Liver (tissue), 9 donors: ENCODE measurements around the gene PIPOX. TPM values are rescaled to one million over a fixed set of nuclear protein-coding genes. Genes with fewer than 3 reads are reported as not detected.

Source experiments
- DNase-seq: peaks from one replicate; pipeline ENCODE4 v3.0.0-alpha.2; 2017; ENCODE audit warnings: low spot score
- H3K27ac ChIP-seq, 2 donors: one replicate each; pipeline ENCODE4 v1.7.0; 2013; ENCODE audit warnings: inconsistent platforms in 2 of 2, low read length in 2 of 2, control low read depth in 1 of 2, low read depth in 1 of 2, mild to moderate bottlenecking in 1 of 2
- H3K27me3 ChIP-seq, 4 donors: one replicate each; pipeline versions ENCODE4 v1.6.1 to v1.7.0; 2013; ENCODE audit warnings: low read length in 3 of 4, inconsistent platforms in 1 of 4, mild to moderate bottlenecking in 1 of 4, moderate library complexity in 1 of 4; ENCODE audit not compliant: control insufficient read depth in 4 of 4, insufficient read depth in 4 of 4
- H3K36me3 ChIP-seq, 4 donors: one replicate each; pipeline versions ENCODE4 v1.6.1 to v1.7.0; 2013; ENCODE audit warnings: low read length in 3 of 4, mild to moderate bottlenecking in 3 of 4, low read depth in 1 of 4, moderate library complexity in 1 of 4; ENCODE audit not compliant: control insufficient read depth in 4 of 4, insufficient read depth in 3 of 4
- H3K4me1 ChIP-seq, 4 donors: one replicate each; pipeline versions ENCODE4 v1.6.1 to v1.7.0; 2013; ENCODE audit warnings: low read length in 3 of 4, mild to moderate bottlenecking in 3 of 4, moderate library complexity in 1 of 4; ENCODE audit not compliant: control insufficient read depth in 4 of 4, insufficient read depth in 4 of 4
- H3K4me3 ChIP-seq, 3 donors: one replicate each; pipeline versions ENCODE4 v1.6.1 to v1.7.0; 2013; ENCODE audit warnings: low read length in 3 of 3, control low read depth in 1 of 3, low read depth in 1 of 3, mild to moderate bottlenecking in 1 of 3
- H3K9ac ChIP-seq, 2 donors: one replicate each; pipeline ENCODE4 v1.7.0; 2013; ENCODE audit warnings: low read length in 2 of 2, mild to moderate bottlenecking in 2 of 2, moderate library complexity in 2 of 2, control low read depth in 1 of 2, low read depth in 1 of 2
- H3K9me3 ChIP-seq, 4 donors: one replicate each; pipeline versions ENCODE4 v1.6.1 to v1.7.0; 2013; ENCODE audit warnings: low read length in 3 of 4; ENCODE audit not compliant: control insufficient read depth in 4 of 4
- EGR1 ChIP-seq, 2 donors: IDR thresholded peaks; 2 replicates each; pipeline ENCODE4 v1.6.1; 2016 to 2018; ENCODE audit warnings: antibody characterized with exemption in 2 of 2, low read depth in 2 of 2
- FOXA1 ChIP-seq: IDR thresholded peaks from 2 replicates; pipeline ENCODE4 v1.6.1; 2016; ENCODE audit warnings: antibody characterized with exemption
- FOXA2 ChIP-seq: IDR thresholded peaks from 2 replicates; pipeline ENCODE4 v1.6.1; 2016; ENCODE audit warnings: antibody characterized with exemption
- GABPA ChIP-seq, 2 donors: IDR thresholded peaks in 1 of 2; conservative IDR thresholded peaks in 1 of 2; 2 replicates each; pipeline ENCODE4 v1.6.1; 2016; ENCODE audit warnings: antibody characterized with exemption in 2 of 2, mild to moderate bottlenecking in 1 of 2, moderate library complexity in 1 of 2
- HNF4A ChIP-seq, 2 donors: conservative IDR thresholded peaks; 2 replicates each; pipeline ENCODE4 v1.6.1; 2016; ENCODE audit warnings: antibody characterized with exemption in 2 of 2, mild to moderate bottlenecking in 2 of 2
- HNF4G ChIP-seq: IDR thresholded peaks from 2 replicates; pipeline ENCODE4 v1.6.1; 2016; ENCODE audit warnings: antibody characterized with exemption
- JUND ChIP-seq, 2 donors: IDR thresholded peaks; 2 replicates each; pipeline ENCODE4 v1.6.1; 2016; ENCODE audit warnings: antibody characterized with exemption in 2 of 2
- RAD21 ChIP-seq, 2 donors: IDR thresholded peaks; 2 replicates each; pipeline ENCODE4 v1.6.1; 2016; ENCODE audit warnings: antibody characterized with exemption in 2 of 2, mild to moderate bottlenecking in 2 of 2
- SP1 ChIP-seq: IDR thresholded peaks from 2 replicates; pipeline ENCODE4 v1.6.1; 2018; ENCODE audit warnings: antibody characterized with exemption, mild to moderate bottlenecking
- TAF1 ChIP-seq: conservative IDR thresholded peaks from 2 replicates; pipeline ENCODE4 v1.6.1; 2016; ENCODE audit warnings: antibody characterized with exemption, mild to moderate bottlenecking
- WGBS: extraction: QIAGEN DNeasy Blood & Tissue Kit; methylation state at CpG from one replicate; pipeline ENCODE4 v1.1.7; 2013; 5-methylcytosine and 5-hydroxymethylcytosine counted together
- polyA plus RNA-seq, 2 donors: library from polyadenylated mRNA; stranded (reverse) in 1 of 2; unstranded in 1 of 2; fragments of 200-250 nt in 1 of 2; fragments of >200 nt in 1 of 2; fragmentation: Nextera tagmentation in 1 of 2; extraction: Ambion mirVana in 1 of 2; gene quantifications; one replicate each; pipeline versions ENCODE4 v1.2.1 to v1.2.3, GENCODE V29; 2013 to 2015
- total RNA-seq, 2 donors: library from RNA; depleted of rRNA; stranded (reverse); fragments of >200 nt; gene quantifications; one replicate each; pipeline ENCODE4 v1.2.3, GENCODE V29; 2014
- TF ChIP-seq, protein P1 (sequence below): fragments of 150-350 bp; IDR thresholded peaks from 2 replicates; pipeline ENCODE4 v1.5.1; 2017; ENCODE audit warnings: improper control_type of control experiment, low read depth, low read length; ENCODE audit not compliant: missing input control
- TF ChIP-seq, protein P2 (sequence below): IDR thresholded peaks from 2 replicates; pipeline ENCODE4 v1.6.1; 2016; ENCODE audit warnings: antibody characterized with exemption
- TF ChIP-seq, protein P3 (sequence below): IDR thresholded peaks from 2 replicates; pipeline ENCODE4 v1.6.1; 2016; ENCODE audit warnings: antibody characterized with exemption
- TF ChIP-seq, protein P4 (sequence below): IDR thresholded peaks from 2 replicates; pipeline ENCODE4 v1.6.1; 2016; ENCODE audit warnings: antibody characterized with exemption
- TF ChIP-seq, protein P5 (sequence below): IDR thresholded peaks from 2 replicates; pipeline ENCODE4 v1.6.1; 2016; ENCODE audit warnings: antibody characterized with exemption, mild to moderate bottlenecking
- donor health status: healthy.
- donor health status: healthy.
- donor health status: healthy.
- donor health status: healthy.
- donor health status: healthy.

PIPOX gene
- total and polyA plus RNA-seq, 4 donors = 19.3 to 227 (median 158) TPM

GRCh38 chr17:29063992-29064391, 21.1 kb downstream of the PIPOX start (continued):
- TF ChIP-seq GABPA (IDR thresholded peaks at IDR 0.05 in 1 of 2, conservative IDR thresholded peaks at IDR 0.05 in 1 of 2) = no peak
- TF ChIP-seq, protein P1, sequence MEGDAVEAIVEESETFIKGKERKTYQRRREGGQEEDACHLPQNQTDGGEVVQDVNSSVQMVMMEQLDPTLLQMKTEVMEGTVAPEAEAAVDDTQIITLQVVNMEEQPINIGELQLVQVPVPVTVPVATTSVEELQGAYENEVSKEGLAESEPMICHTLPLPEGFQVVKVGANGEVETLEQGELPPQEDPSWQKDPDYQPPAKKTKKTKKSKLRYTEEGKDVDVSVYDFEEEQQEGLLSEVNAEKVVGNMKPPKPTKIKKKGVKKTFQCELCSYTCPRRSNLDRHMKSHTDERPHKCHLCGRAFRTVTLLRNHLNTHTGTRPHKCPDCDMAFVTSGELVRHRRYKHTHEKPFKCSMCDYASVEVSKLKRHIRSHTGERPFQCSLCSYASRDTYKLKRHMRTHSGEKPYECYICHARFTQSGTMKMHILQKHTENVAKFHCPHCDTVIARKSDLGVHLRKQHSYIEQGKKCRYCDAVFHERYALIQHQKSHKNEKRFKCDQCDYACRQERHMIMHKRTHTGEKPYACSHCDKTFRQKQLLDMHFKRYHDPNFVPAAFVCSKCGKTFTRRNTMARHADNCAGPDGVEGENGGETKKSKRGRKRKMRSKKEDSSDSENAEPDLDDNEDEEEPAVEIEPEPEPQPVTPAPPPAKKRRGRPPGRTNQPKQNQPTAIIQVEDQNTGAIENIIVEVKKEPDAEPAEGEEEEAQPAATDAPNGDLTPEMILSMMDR = no peak
- TF ChIP-seq EGR1 (IDR thresholded peaks at IDR 0.05; ENCODE audit: low read depth in 2 of 2) = no peak
- TF ChIP-seq FOXA2 = no peak
- no peak for TF ChIP-seq TAF1
- TF ChIP-seq HNF4A (conservative IDR thresholded peaks at IDR 0.05) = no peak
- no peak for TF ChIP-seq RAD21 (IDR thresholded peaks at IDR 0.05)
- no peak for TF ChIP-seq FOXA1
- no peak for TF ChIP-seq SP1
- TF ChIP-seq JUND (IDR thresholded peaks at IDR 0.05) = no peak

GRCh38 chr17:29066047-29066446, 23.1 kb downstream of the PIPOX start:
- TF ChIP-seq GABPA (IDR thresholded peaks at IDR 0.05 in 1 of 2, conservative IDR thresholded peaks at IDR 0.05 in 1 of 2) (no peak), TAF1 (no peak), RAD21 (IDR thresholded peaks at IDR 0.05) (no peak)
- no peaks in the 10 kb centered on the region for H3K4me1 ChIP-seq
- WGBS = 93% methylated on average over 7 of the region's 7 CpGs
- DNase-seq = no peak
- H3K9ac ChIP-seq = no peak overlapping the region
- H3K9me3 ChIP-seq = no peaks in the 10 kb centered on the region
- no peaks in the 10 kb centered on the region for H3K36me3 ChIP-seq
- H3K4me3 ChIP-seq = no peak overlapping the region
- no peak overlapping the region for H3K27ac ChIP-seq
- no peaks in the 10 kb centered on the region for H3K27me3 ChIP-seq

DNA sequence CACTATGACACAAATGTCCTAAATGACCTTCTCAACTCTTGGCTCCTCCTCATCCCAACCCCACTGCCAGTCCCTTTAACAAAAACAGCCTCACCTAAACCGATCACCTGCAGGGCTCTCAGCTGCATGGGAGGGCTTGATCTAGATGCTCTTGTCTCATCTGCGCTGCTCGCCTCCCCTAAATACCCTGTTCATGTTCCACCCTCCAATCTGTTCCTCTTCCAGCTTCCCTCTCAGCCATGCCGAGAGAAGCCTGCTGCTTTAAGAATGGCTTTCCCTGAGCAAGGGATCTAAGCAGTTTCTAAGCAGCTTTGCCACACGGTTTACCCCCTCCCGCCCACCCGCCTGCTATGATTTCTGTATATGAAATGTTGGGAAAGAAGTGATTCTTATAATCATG, 23.7 kb downstream of the PIPOX start:
- no peaks in the 10 kb centered on the region for H3K27me3 ChIP-seq
- WGBS = 81% methylated on average over 7 of the region's 7 CpGs
- H3K9me3 ChIP-seq = no peaks in the 10 kb centered on the region
- H3K27ac ChIP-seq = no peak overlapping the region
- no peak overlapping the region for H3K9ac ChIP-seq
- TF ChIP-seq, protein P2, sequence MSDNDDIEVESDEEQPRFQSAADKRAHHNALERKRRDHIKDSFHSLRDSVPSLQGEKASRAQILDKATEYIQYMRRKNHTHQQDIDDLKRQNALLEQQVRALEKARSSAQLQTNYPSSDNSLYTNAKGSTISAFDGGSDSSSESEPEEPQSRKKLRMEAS = no peak
- TF ChIP-seq, protein P3, sequence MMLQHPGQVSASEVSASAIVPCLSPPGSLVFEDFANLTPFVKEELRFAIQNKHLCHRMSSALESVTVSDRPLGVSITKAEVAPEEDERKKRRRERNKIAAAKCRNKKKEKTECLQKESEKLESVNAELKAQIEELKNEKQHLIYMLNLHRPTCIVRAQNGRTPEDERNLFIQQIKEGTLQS = no peak
- TF ChIP-seq FOXA1 (no peak), HNF4A (conservative IDR thresholded peaks at IDR 0.05) (no peak), TAF1 (no peak), HNF4G (no peak), SP1 (no peak), FOXA2 (no peak), GABPA (IDR thresholded peaks at IDR 0.05 in 1 of 2, conservative IDR thresholded peaks at IDR 0.05 in 1 of 2) (no peak)
- TF ChIP-seq, protein P4, sequence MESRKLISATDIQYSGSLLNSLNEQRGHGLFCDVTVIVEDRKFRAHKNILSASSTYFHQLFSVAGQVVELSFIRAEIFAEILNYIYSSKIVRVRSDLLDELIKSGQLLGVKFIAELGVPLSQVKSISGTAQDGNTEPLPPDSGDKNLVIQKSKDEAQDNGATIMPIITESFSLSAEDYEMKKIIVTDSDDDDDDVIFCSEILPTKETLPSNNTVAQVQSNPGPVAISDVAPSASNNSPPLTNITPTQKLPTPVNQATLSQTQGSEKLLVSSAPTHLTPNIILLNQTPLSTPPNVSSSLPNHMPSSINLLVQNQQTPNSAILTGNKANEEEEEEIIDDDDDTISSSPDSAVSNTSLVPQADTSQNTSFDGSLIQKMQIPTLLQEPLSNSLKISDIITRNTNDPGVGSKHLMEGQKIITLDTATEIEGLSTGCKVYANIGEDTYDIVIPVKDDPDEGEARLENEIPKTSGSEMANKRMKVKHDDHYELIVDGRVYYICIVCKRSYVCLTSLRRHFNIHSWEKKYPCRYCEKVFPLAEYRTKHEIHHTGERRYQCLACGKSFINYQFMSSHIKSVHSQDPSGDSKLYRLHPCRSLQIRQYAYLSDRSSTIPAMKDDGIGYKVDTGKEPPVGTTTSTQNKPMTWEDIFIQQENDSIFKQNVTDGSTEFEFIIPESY = no peak
- TF ChIP-seq, protein P5, sequence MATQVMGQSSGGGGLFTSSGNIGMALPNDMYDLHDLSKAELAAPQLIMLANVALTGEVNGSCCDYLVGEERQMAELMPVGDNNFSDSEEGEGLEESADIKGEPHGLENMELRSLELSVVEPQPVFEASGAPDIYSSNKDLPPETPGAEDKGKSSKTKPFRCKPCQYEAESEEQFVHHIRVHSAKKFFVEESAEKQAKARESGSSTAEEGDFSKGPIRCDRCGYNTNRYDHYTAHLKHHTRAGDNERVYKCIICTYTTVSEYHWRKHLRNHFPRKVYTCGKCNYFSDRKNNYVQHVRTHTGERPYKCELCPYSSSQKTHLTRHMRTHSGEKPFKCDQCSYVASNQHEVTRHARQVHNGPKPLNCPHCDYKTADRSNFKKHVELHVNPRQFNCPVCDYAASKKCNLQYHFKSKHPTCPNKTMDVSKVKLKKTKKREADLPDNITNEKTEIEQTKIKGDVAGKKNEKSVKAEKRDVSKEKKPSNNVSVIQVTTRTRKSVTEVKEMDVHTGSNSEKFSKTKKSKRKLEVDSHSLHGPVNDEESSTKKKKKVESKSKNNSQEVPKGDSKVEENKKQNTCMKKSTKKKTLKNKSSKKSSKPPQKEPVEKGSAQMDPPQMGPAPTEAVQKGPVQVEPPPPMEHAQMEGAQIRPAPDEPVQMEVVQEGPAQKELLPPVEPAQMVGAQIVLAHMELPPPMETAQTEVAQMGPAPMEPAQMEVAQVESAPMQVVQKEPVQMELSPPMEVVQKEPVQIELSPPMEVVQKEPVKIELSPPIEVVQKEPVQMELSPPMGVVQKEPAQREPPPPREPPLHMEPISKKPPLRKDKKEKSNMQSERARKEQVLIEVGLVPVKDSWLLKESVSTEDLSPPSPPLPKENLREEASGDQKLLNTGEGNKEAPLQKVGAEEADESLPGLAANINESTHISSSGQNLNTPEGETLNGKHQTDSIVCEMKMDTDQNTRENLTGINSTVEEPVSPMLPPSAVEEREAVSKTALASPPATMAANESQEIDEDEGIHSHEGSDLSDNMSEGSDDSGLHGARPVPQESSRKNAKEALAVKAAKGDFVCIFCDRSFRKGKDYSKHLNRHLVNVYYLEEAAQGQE = no peak
- no peaks in the 10 kb centered on the region for H3K36me3 ChIP-seq
- no peak overlapping the region for H3K4me3 ChIP-seq
- no peaks in the 10 kb centered on the region for H3K4me1 ChIP-seq
- DNase-seq = no peak
